ENCODE measurements around the gene GLYATL1B.

- TF ChIP-seq POLR2A (IDR thresholded peaks at IDR 0.05; ENCODE audit: low read depth, low read length) (peak; percentile 66), POLR2AphosphoS5 (IDR thresholded peaks at IDR 0.05; ENCODE audit: low read depth, low read length) (peak; percentile 64), TAF1 (IDR thresholded peaks at IDR 0.05; ENCODE audit: borderline replicate concordance, low read depth, low read length) (no peak)
These were observed 28.2 kb downstream of the GLYATL1B start for GRCh38 chr11:59114344-59114743.
